ENCODE results near the gene ADAMTS12.
A peak's percentile ranks its signal among the peaks of the same experiment; 100 is the strongest.

The ADAMTS12 gene

DNA sequence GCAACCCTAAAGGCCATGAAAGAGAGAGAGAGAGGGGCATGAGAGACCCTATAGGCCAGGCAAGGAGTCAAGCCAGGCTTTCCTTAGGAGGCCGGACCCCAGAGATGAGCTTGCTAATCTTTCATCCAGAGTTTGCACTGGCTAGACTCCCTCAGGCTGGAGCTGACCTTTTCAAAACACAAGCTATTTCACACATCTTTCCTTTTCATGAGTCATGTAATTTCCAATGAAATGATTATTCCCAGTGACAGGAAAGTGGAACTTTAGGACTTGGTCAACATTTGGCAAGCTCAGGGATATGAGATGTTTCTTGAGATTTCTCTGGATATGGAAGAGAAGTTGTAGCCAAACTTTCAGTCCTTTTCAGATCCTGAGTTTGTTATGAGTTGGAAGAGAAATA lies 333.3 kb downstream of the ADAMTS12 start:
- H4K91ac ChIP-seq (ENCODE audit: low read depth, low read length, poor library complexity) = no peak overlapping the region
- no peaks in the 10 kb centered on the region for H3K27me3 ChIP-seq (ENCODE audit: control insufficient read depth in 3 of 3, insufficient read depth in 3 of 3, low read depth in 1 of 3, low read length in 3 of 3)
- H4K8ac ChIP-seq (ENCODE audit: low read depth, low read length) = no peak overlapping the region
- H3K4ac ChIP-seq (ENCODE audit: low read length) = no peak overlapping the region
- H2AFZ ChIP-seq (ENCODE audit: low read length) = no peak overlapping the region
- no peak for DNase-seq (ENCODE audit: low spot score)
- no peaks in the 10 kb centered on the region for H3K79me1 ChIP-seq (ENCODE audit: low read depth, low read length)
- no peak overlapping the region for H3K27ac ChIP-seq (replicated peaks; ENCODE audit: low read length)
- WGBS, 2 donors (ENCODE audit: extremely low coverage in 2 of 2, insufficient read length in 2 of 2, insufficient replicate concordance in 1 of 2) = no CpG with 5 or more reads among the region's 1 CpG
- H2AK5ac ChIP-seq (ENCODE audit: low read depth, low read length) = no peak overlapping the region
- H2BK12ac ChIP-seq (ENCODE audit: low read length) = no peak overlapping the region
- H3K4me3 ChIP-seq (ENCODE audit: low read length in 2 of 2) = no peak overlapping the region
- H3K23ac ChIP-seq (ENCODE audit: low read depth, low read length, poor library complexity) = no peak overlapping the region
- H2BK15ac ChIP-seq (ENCODE audit: low read length) = no peak overlapping the region
- no peak overlapping the region for H2BK5ac ChIP-seq (ENCODE audit: low read length)
- H3K18ac ChIP-seq (ENCODE audit: low read length) = no peak overlapping the region
- H2BK120ac ChIP-seq (ENCODE audit: low read depth, low read length) = no peak overlapping the region
- peaks cover 4 to 9% of the 10 kb centered on the region in 2 donors for H3K9me3 ChIP-seq (replicated peaks in 1 of 2; ENCODE audit: control insufficient read depth in 2 of 2, insufficient read depth in 1 of 2, low read depth in 1 of 2, low read length in 2 of 2)
- peaks cover 0 to 2% of the 10 kb centered on the region in 2 donors for H3K4me1 ChIP-seq (ENCODE audit: control insufficient read depth in 2 of 2, insufficient read depth in 1 of 2, low read depth in 1 of 2, low read length in 2 of 2)
- no peak overlapping the region for H3K4me2 ChIP-seq (ENCODE audit: insufficient read depth, low read length, poor library complexity, severe bottlenecking)
- H3K36me3 ChIP-seq (replicated peaks in 1 of 2; ENCODE audit: control insufficient read depth in 2 of 2, insufficient read depth in 2 of 2, low read length in 2 of 2) = peaks cover 2 to 39% of the 10 kb centered on the region in 2 donors
- no peak overlapping the region for H3K9ac ChIP-seq (ENCODE audit: low read depth, low read length, poor library complexity)
- H3K14ac ChIP-seq (ENCODE audit: low read length) = no peak overlapping the region

DNA sequence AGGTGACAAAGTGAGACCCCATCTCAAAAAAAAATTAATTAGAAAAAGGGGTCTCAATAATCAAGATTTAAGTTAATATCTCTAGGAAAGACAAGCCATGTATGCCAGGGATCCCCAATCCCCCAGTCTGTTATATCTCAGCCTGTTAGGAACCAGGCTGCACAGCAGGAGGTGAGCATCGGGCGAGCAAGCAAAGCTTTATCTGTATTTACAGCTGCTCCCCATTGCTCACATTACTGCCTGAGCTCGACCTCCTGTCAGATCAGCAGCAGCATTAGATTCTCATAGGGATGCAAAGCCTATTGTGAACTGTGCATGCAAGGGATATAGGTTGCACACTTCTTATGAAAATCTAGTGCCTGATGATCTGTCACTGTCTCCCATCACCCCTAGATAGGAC lies 334.2 kb downstream of the ADAMTS12 start:
- no peak overlapping the region for H2AFZ ChIP-seq (ENCODE audit: low read length)
- no peak overlapping the region for H3K9ac ChIP-seq (ENCODE audit: low read depth, low read length, poor library complexity)
- no peak overlapping the region for H3K18ac ChIP-seq (ENCODE audit: low read length)
- no peak overlapping the region for H2BK15ac ChIP-seq (ENCODE audit: low read length)
- no peak overlapping the region for H3K4ac ChIP-seq (ENCODE audit: low read length)
- H3K4me2 ChIP-seq (ENCODE audit: insufficient read depth, low read length, poor library complexity, severe bottlenecking) = no peak overlapping the region
- no peak overlapping the region for H2BK5ac ChIP-seq (ENCODE audit: low read length)
- no peak overlapping the region for H2AK5ac ChIP-seq (ENCODE audit: low read depth, low read length)
- H3K9me3 ChIP-seq (replicated peaks in 1 of 2; ENCODE audit: control insufficient read depth in 2 of 2, insufficient read depth in 1 of 2, low read depth in 1 of 2, low read length in 2 of 2) = peaks cover 2 to 15% of the 10 kb centered on the region in 2 donors
- no peak overlapping the region for H3K4me3 ChIP-seq (ENCODE audit: low read length in 2 of 2)
- H3K4me1 ChIP-seq (ENCODE audit: control insufficient read depth in 2 of 2, insufficient read depth in 1 of 2, low read depth in 1 of 2, low read length in 2 of 2) = no peaks in the 10 kb centered on the region
- no CpG with 5 or more reads among the region's 3 CpGs for WGBS, 2 donors (ENCODE audit: extremely low coverage in 2 of 2, insufficient read length in 2 of 2, insufficient replicate concordance in 1 of 2)
- H3K23ac ChIP-seq (ENCODE audit: low read depth, low read length, poor library complexity) = no peak overlapping the region
- no peak overlapping the region for H3K14ac ChIP-seq (ENCODE audit: low read length)
- no peak overlapping the region for H3K27ac ChIP-seq (replicated peaks; ENCODE audit: low read length)
- peaks cover 2 to 39% of the 10 kb centered on the region in 2 donors for H3K36me3 ChIP-seq (replicated peaks in 1 of 2; ENCODE audit: control insufficient read depth in 2 of 2, insufficient read depth in 2 of 2, low read length in 2 of 2)
- H2BK120ac ChIP-seq (ENCODE audit: low read depth, low read length) = no peak overlapping the region
- no peak overlapping the region for H2BK12ac ChIP-seq (ENCODE audit: low read length)
- no peak for DNase-seq (ENCODE audit: low spot score)
- no peak overlapping the region for H4K8ac ChIP-seq (ENCODE audit: low read depth, low read length)
- H3K27me3 ChIP-seq (ENCODE audit: control insufficient read depth in 3 of 3, insufficient read depth in 3 of 3, low read depth in 1 of 3, low read length in 3 of 3) = no peaks in the 10 kb centered on the region
- no peaks in the 10 kb centered on the region for H3K79me1 ChIP-seq (ENCODE audit: low read depth, low read length)
- H4K91ac ChIP-seq (ENCODE audit: low read depth, low read length, poor library complexity) = no peak overlapping the region

DNA sequence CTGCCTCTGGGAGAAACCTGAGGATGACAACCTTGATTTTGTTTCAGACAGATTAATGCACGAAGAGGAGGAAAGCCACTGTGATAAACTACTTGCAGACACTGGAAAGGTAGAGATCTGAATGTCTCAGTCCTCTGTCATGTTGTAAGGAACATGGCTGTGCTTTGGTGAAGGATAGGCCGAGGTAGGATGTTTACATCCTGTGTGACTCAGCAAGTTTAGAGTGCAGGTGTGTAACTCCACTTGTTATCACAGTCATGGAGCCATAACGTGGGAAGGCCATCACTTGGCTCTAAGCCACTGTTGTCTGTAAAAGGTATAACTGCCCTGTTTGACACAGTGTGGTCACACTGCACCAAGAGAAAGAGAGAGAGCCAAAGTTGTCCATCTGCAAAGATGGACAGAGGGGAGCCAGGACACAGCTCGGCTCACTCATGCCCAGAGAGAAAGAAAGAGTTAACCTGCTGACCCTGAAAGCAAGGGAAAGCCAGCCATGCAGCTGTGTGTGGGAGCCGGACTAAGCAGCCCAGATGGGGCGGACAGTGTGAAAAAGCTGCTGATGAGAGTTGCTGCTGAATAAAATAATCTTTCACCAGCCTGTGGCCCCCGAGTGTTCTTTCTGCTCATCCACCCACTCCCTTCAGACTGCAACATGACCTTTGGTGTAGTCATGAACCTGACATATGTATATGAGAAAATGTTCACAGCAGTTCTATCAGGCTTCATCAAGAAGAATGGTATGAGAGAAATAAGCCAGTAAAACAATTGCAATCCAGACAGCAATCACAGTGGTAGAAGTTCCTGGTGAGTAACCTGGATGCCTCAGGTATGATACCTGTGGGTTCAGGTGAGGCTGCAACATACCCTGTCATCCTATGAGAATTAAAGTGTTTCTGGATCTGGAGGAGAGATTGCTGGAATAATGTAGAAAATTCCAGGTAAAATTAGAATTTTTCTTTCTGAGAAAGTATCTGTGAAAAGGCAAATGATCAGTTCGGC lies 335.2 kb downstream of the ADAMTS12 start:
- no peaks in the 10 kb centered on the region for H3K79me1 ChIP-seq (ENCODE audit: low read depth, low read length)
- no peak for DNase-seq (ENCODE audit: low spot score)

GRCh38 chr5:33549982-33550567 lies 341.7 kb downstream of the ADAMTS12 start:
- no peak overlapping the region for H3K18ac ChIP-seq (ENCODE audit: low read length)
- no peaks in the 10 kb centered on the region for H3K27me3 ChIP-seq (ENCODE audit: control insufficient read depth in 3 of 3, insufficient read depth in 3 of 3, low read depth in 1 of 3, low read length in 3 of 3)
- no peak overlapping the region for H4K8ac ChIP-seq (ENCODE audit: low read depth, low read length)
- H2AFZ ChIP-seq (ENCODE audit: low read length) = no peak overlapping the region
- no peak overlapping the region for H3K23ac ChIP-seq (ENCODE audit: low read depth, low read length, poor library complexity)
- no peak overlapping the region for H3K14ac ChIP-seq (ENCODE audit: low read length)
- H3K4me2 ChIP-seq (ENCODE audit: insufficient read depth, low read length, poor library complexity, severe bottlenecking) = no peak overlapping the region
- no peak overlapping the region for H2BK12ac ChIP-seq (ENCODE audit: low read length)
- H3K36me3 ChIP-seq (replicated peaks in 1 of 2; ENCODE audit: control insufficient read depth in 2 of 2, insufficient read depth in 2 of 2, low read length in 2 of 2) = peaks cover 2 to 47% of the 10 kb centered on the region in 2 donors
- no peak overlapping the region for H3K27ac ChIP-seq (replicated peaks; ENCODE audit: low read length)
- DNase-seq (ENCODE audit: low spot score) = no peak
- peaks cover 0 to 12% of the 10 kb centered on the region in 2 donors for H3K9me3 ChIP-seq (replicated peaks in 1 of 2; ENCODE audit: control insufficient read depth in 2 of 2, insufficient read depth in 1 of 2, low read depth in 1 of 2, low read length in 2 of 2)
- no CpG with 5 or more reads among the region's 6 CpGs for WGBS, 2 donors (ENCODE audit: extremely low coverage in 2 of 2, insufficient read length in 2 of 2, insufficient replicate concordance in 1 of 2)
- no peak overlapping the region for H3K9ac ChIP-seq (ENCODE audit: low read depth, low read length, poor library complexity)
- no peaks in the 10 kb centered on the region for H3K79me1 ChIP-seq (ENCODE audit: low read depth, low read length)
- H2BK5ac ChIP-seq (ENCODE audit: low read length) = no peak overlapping the region
- no peak overlapping the region for H2BK15ac ChIP-seq (ENCODE audit: low read length)
- H3K4me1 ChIP-seq (ENCODE audit: control insufficient read depth in 2 of 2, insufficient read depth in 1 of 2, low read depth in 1 of 2, low read length in 2 of 2) = no peaks in the 10 kb centered on the region
- H3K4ac ChIP-seq (ENCODE audit: low read length) = no peak overlapping the region
- peak overlapping the region in 1 of 2 donors; percentile 53 for H3K4me3 ChIP-seq (ENCODE audit: low read length in 2 of 2)
- H4K91ac ChIP-seq (ENCODE audit: low read depth, low read length, poor library complexity) = no peak overlapping the region
- no peak overlapping the region for H2BK120ac ChIP-seq (ENCODE audit: low read depth, low read length)
- H2AK5ac ChIP-seq (ENCODE audit: low read depth, low read length) = no peak overlapping the region

More for the DNA sequence above, 335.2 kb downstream of the ADAMTS12 start:
- no peak overlapping the region for H2BK120ac ChIP-seq (ENCODE audit: low read depth, low read length)
- H3K4ac ChIP-seq (ENCODE audit: low read length) = no peak overlapping the region
- peaks cover 2 to 21% of the 10 kb centered on the region in 2 donors for H3K9me3 ChIP-seq (replicated peaks in 1 of 2; ENCODE audit: control insufficient read depth in 2 of 2, insufficient read depth in 1 of 2, low read depth in 1 of 2, low read length in 2 of 2)
- no peak overlapping the region for H3K4me3 ChIP-seq (ENCODE audit: low read length in 2 of 2)
- no peak overlapping the region for H2BK12ac ChIP-seq (ENCODE audit: low read length)
- H2AFZ ChIP-seq (ENCODE audit: low read length) = no peak overlapping the region
- H4K91ac ChIP-seq (ENCODE audit: low read depth, low read length, poor library complexity) = no peak overlapping the region
- H3K4me2 ChIP-seq (ENCODE audit: insufficient read depth, low read length, poor library complexity, severe bottlenecking) = no peak overlapping the region
- no peak overlapping the region for H2AK5ac ChIP-seq (ENCODE audit: low read depth, low read length)
- H4K8ac ChIP-seq (ENCODE audit: low read depth, low read length) = no peak overlapping the region
- no peaks in the 10 kb centered on the region for H3K27me3 ChIP-seq (ENCODE audit: control insufficient read depth in 3 of 3, insufficient read depth in 3 of 3, low read depth in 1 of 3, low read length in 3 of 3)
- no peak overlapping the region for H3K18ac ChIP-seq (ENCODE audit: low read length)
- H3K9ac ChIP-seq (ENCODE audit: low read depth, low read length, poor library complexity) = no peak overlapping the region
- no CpG with 5 or more reads among the region's 8 CpGs for WGBS, 2 donors (ENCODE audit: extremely low coverage in 2 of 2, insufficient read length in 2 of 2, insufficient replicate concordance in 1 of 2)
- H3K23ac ChIP-seq (ENCODE audit: low read depth, low read length, poor library complexity) = no peak overlapping the region
- no peak overlapping the region for H3K14ac ChIP-seq (ENCODE audit: low read length)
- no peak overlapping the region for H2BK15ac ChIP-seq (ENCODE audit: low read length)
- H3K4me1 ChIP-seq (ENCODE audit: control insufficient read depth in 2 of 2, insufficient read depth in 1 of 2, low read depth in 1 of 2, low read length in 2 of 2) = no peaks in the 10 kb centered on the region
- H3K36me3 ChIP-seq (replicated peaks in 1 of 2; ENCODE audit: control insufficient read depth in 2 of 2, insufficient read depth in 2 of 2, low read length in 2 of 2) = peaks cover 2 to 39% of the 10 kb centered on the region in 2 donors
- H2BK5ac ChIP-seq (ENCODE audit: low read length) = no peak overlapping the region
- no peak overlapping the region for H3K27ac ChIP-seq (replicated peaks; ENCODE audit: low read length)
